HCT116 (cell line): ENCODE results near the gene LMOD3. TPM values are rescaled to one million over a fixed set of nuclear protein-coding genes. Genes with fewer than 3 reads are reported as not detected.

Experiments used
- ATAC-seq: fragments of 200-7000 bp; cut with Tn5 transposase; 2 replicates; pipeline ENCODE4 v1.9.1; 2020; ENCODE audit warnings: mild to moderate bottlenecking, moderate library complexity
- Bru-seq: library from RNA; stranded (reverse); fragments of 400-500 nt; gene quantifications from one replicate; lab custom pipeline; 2021; lab: Mats Ljungman, UMichigan
- BruChase-seq, 2 experiments: library from RNA; stranded (reverse); fragments of 400-500 nt; gene quantifications; one replicate each; lab custom pipeline; 2021; lab: Mats Ljungman, UMichigan
- BruUV-seq: library from RNA; stranded (reverse); fragments of 400-500 nt; replicated peaks from 2 replicates; lab custom pipeline; 2021; lab: Mats Ljungman, UMichigan
- CTCF ChIA-PET: fragments of 300-600 bp; sonication (Branson Sonifier 250); formaldehyde crosslinking; loops from one replicate; lab custom pipeline; 2021; ENCODE audit warnings: antibody characterized with exemption; lab: Charles Lee
- POLR2A ChIA-PET: fragments of 300-600, 350-600 bp; sonication (Branson Sonifier 250); formaldehyde crosslinking; loops from one replicate; lab custom pipeline; 2021; ENCODE audit warnings: antibody characterized with exemption; lab: Charles Lee
- RAD21 ChIA-PET, 2 experiments: fragments of 300-600 bp; sonication (Branson Sonifier 250); formaldehyde crosslinking; loops; one replicate each; lab custom pipeline; 2023; ENCODE audit warnings: low total read pairs in 2 of 2; ENCODE audit not compliant: uncharacterized antibody in 2 of 2, unreplicated experiment in 2 of 2, low non-redundant PET in 1 of 2; lab: Charles Lee
- DNase-seq: peaks from one replicate; pipeline ENCODE4 v3.0.0-alpha.2; 2010; ENCODE audit warnings: low read depth, low spot score
- H2AFZ ChIP-seq: fragments of 200-600 bp; shearing (Covaris generic), sonication (generic); 2 replicates; pipeline ENCODE4 v1.6.1; 2017; ENCODE audit warnings: low read depth, mixed run types, mixed read lengths, antibody characterized with exemption, low read length; ENCODE audit not compliant: poor library complexity, severe bottlenecking
- H3K27ac ChIP-seq: 2 replicates; pipeline ENCODE4 v1.5.1; 2012; ENCODE audit warnings: low read depth, low read length
- H3K27me3 ChIP-seq: fragments of 200-600 bp; sonication (generic); 2 replicates; pipeline ENCODE4 v1.6.1; 2016; ENCODE audit warnings: mixed run types, low read length, mixed read lengths; ENCODE audit not compliant: insufficient read depth
- H3K36me3 ChIP-seq, 2 experiments: fragments of 200-500 bp in 1 of 2; fragments of 200-600 bp in 1 of 2; sonication (Bioruptor generic) in 1 of 2; sonication (generic) in 1 of 2; 2 replicates each; pipeline versions ENCODE4 v1.5.1 to v1.6.1; 2014 to 2016; ENCODE audit warnings: low read length in 2 of 2, inconsistent platforms in 1 of 2, mixed read lengths in 1 of 2, mixed run types in 1 of 2; ENCODE audit not compliant: insufficient read depth in 2 of 2, control insufficient read depth in 1 of 2
- H3K4me1 ChIP-seq, 2 experiments: fragments of 200-600 bp in 1 of 2; sonication (generic) in 1 of 2; 2 replicates each; pipeline versions ENCODE4 v1.5.1 to v1.6.1; 2012 to 2017; ENCODE audit warnings: low read length in 2 of 2, inconsistent platforms in 1 of 2, mild to moderate bottlenecking in 1 of 2, mixed read lengths in 1 of 2, mixed run types in 1 of 2, moderate library complexity in 1 of 2; ENCODE audit not compliant: insufficient read depth in 2 of 2, control insufficient read depth in 1 of 2
- H3K4me2 ChIP-seq: fragments of 200-600 bp; sonication (generic); 2 replicates; pipeline ENCODE4 v1.6.1; 2017; ENCODE audit warnings: mixed run types, low read length, mixed read lengths
- H3K4me3 ChIP-seq, 2 experiments: fragments of 200-600 bp in 1 of 2; sonication (generic) in 1 of 2; replicated peaks in 1 of 2; 2 replicates each; pipeline ENCODE4 v1.5.1; 2011 to 2016; ENCODE audit warnings: low read length in 2 of 2, control low read depth in 1 of 2, low read depth in 1 of 2, mild to moderate bottlenecking in 1 of 2, mixed read lengths in 1 of 2, mixed run types in 1 of 2
- H3K79me2 ChIP-seq: fragments of 200-600 bp; sonication (generic); 2 replicates; pipeline ENCODE4 v1.6.1; 2017; ENCODE audit warnings: mild to moderate bottlenecking, mixed run types, low read length, moderate library complexity, mixed read lengths; ENCODE audit not compliant: insufficient read depth
- H3K9ac ChIP-seq: fragments of 200-600 bp; sonication (generic); 2 replicates; pipeline ENCODE4 v1.6.1; 2016; ENCODE audit warnings: low read length, mixed read lengths
- H3K9me2 ChIP-seq: fragments of 200-600 bp; sonication (generic), shearing (Covaris generic); 2 replicates; pipeline ENCODE4 v1.6.1; 2017; ENCODE audit warnings: mixed run types, mild to moderate bottlenecking, moderate library complexity; ENCODE audit not compliant: insufficient read depth
- H3K9me3 ChIP-seq, 2 experiments: fragments of 200-500 bp in 1 of 2; fragments of 200-600 bp in 1 of 2; sonication (Bioruptor generic) in 1 of 2; sonication (generic) in 1 of 2; 2 replicates each; pipeline ENCODE4 v1.6.1; 2014 to 2017; ENCODE audit warnings: low read length in 2 of 2, mixed read lengths in 2 of 2, inconsistent platforms in 1 of 2, low read depth in 1 of 2, mild to moderate bottlenecking in 1 of 2, mixed run types in 1 of 2, moderate library complexity in 1 of 2; ENCODE audit not compliant: control insufficient read depth in 1 of 2, insufficient read depth in 1 of 2
- H4K20me1 ChIP-seq: fragments of 200-600 bp; sonication (generic), shearing (Covaris generic); 2 replicates; pipeline ENCODE4 v1.6.1; 2017; ENCODE audit warnings: mixed run types, mild to moderate bottlenecking, moderate library complexity; ENCODE audit not compliant: insufficient read depth
- CBX3 ChIP-seq: IDR thresholded peaks from 2 replicates; pipeline ENCODE4 v1.6.1; 2012; ENCODE audit warnings: low read depth
- CEBPB ChIP-seq: IDR thresholded peaks from 2 replicates; pipeline ENCODE4 v1.6.1; 2012; ENCODE audit warnings: low read depth
- CTCF ChIP-seq, 3 experiments: fragments of 200-600 bp in 1 of 3; sonication (generic) in 1 of 3; IDR thresholded peaks in 2 of 3; conservative IDR thresholded peaks in 1 of 3; 2 replicates each; pipeline ENCODE4 v1.5.1; 2012 to 2017; ENCODE audit warnings: low read depth in 2 of 3, low read length in 2 of 3, antibody characterized with exemption in 1 of 3, borderline replicate concordance in 1 of 3, control low read depth in 1 of 3, mild to moderate bottlenecking in 1 of 3, mixed read lengths in 1 of 3, mixed run types in 1 of 3, moderate library complexity in 1 of 3; ENCODE audit not compliant: insufficient read depth in 1 of 3
- ELF1 ChIP-seq: IDR thresholded peaks from 2 replicates; pipeline ENCODE4 v1.6.1; 2012; ENCODE audit warnings: low read depth, borderline replicate concordance
- EZH2 ChIP-seq: fragments of 200-600 bp; sonication (generic); IDR thresholded peaks from 2 replicates; pipeline ENCODE4 v1.6.1; 2017; ENCODE audit warnings: antibody characterized with exemption, mixed run types
- EZH2phosphoT487 ChIP-seq: fragments of 200-600 bp; IDR thresholded peaks from 2 replicates; pipeline ENCODE4 v1.6.1; 2018; ENCODE audit warnings: antibody characterized with exemption, borderline replicate concordance
- FOSL1 ChIP-seq: IDR thresholded peaks from 2 replicates; pipeline ENCODE4 v1.6.1; 2012; ENCODE audit warnings: low read depth
- POLR2A ChIP-seq: IDR thresholded peaks from 2 replicates; pipeline ENCODE4 v1.7.0; 2011; ENCODE audit warnings: borderline replicate concordance; ENCODE audit not compliant: insufficient read depth, insufficient read length; ENCODE audit errors: extremely low read depth
- POLR2AphosphoS5 ChIP-seq: IDR thresholded peaks from 2 replicates; pipeline ENCODE4 v1.6.1; 2011; ENCODE audit warnings: mild to moderate bottlenecking, low read depth, low read length, moderate library complexity
- SIN3A ChIP-seq: IDR thresholded peaks from 2 replicates; pipeline ENCODE4 v1.6.1; 2012; ENCODE audit warnings: low read depth
- SP1 ChIP-seq: IDR thresholded peaks from 2 replicates; pipeline ENCODE4 v1.6.1; 2012; ENCODE audit warnings: low read depth
- SRF ChIP-seq: IDR thresholded peaks from 2 replicates; pipeline ENCODE4 v1.6.1; 2012; ENCODE audit warnings: low read depth
- ZBTB33 ChIP-seq: IDR thresholded peaks from 2 replicates; pipeline ENCODE4 v1.6.1; 2011; ENCODE audit warnings: mild to moderate bottlenecking, low read length, moderate library complexity; ENCODE audit not compliant: insufficient replicate concordance; ENCODE audit errors: extremely low read depth
- ZFX ChIP-seq: fragments of 450-650 bp; IDR thresholded peaks from 2 replicates; pipeline ENCODE4 v1.6.1; 2017
- intact Hi-C: fragments of 100-400 bp; cut with micrococcal nuclease; formaldehyde crosslinking; loops from 2 replicates; pipeline ENCODE4 v1.10.0; 2022
- long read RNA-seq: library from polyadenylated mRNA; unstranded; transcript quantifications from one replicate; pipeline ENCODE4 v2.0.0, GENCODE V29; 2021; ENCODE audit not compliant: unreplicated experiment
- polyA plus RNA-seq: library from polyadenylated mRNA; unstranded; fragments of >200 nt; gene quantifications from 2 replicates; pipeline ENCODE4 v1.2.1, GENCODE V29; 2012; ENCODE audit warnings: missing spikeins
- total RNA-seq: library from RNA; stranded (reverse); gene quantifications from one replicate; pipeline ENCODE4 v1.2.1, GENCODE V29; 2021; ENCODE audit not compliant: unreplicated experiment
- TF ChIP-seq, protein P1 (sequence below): IDR thresholded peaks from 2 replicates; pipeline ENCODE4 v1.6.1; 2012
- TF ChIP-seq, protein P2 (sequence below): IDR thresholded peaks from 2 replicates; pipeline ENCODE4 v1.6.1; 2012

Gene LMOD3
- total RNA-seq = not detected
- polyA plus RNA-seq = not detected in 2 replicates
- percentile 5 among the genes with signal in this experiment for Bru-seq, nascent RNA
- percentile 9 among the genes with signal in this experiment for BruChase-seq, experiment 1, labeled RNA remaining after a 6-hour chase
- BruChase-seq, experiment 2, labeled RNA remaining after a 2-hour chase = percentile 13 among the genes with signal in this experiment
- long read RNA-seq = 0 reads

- no peak for ATAC-seq
- RAD21 ChIA-PET = no interaction called here
- Histone ChIP-seq H4K20me1 (no peaks in the 10 kb centered on the region), H3K27me3 (no peaks in the 10 kb centered on the region), H2AFZ (peak within 1 kb of the TSS; percentile 87), H3K79me2 (no peaks in the 10 kb centered on the region), H3K27ac (no peak within 1 kb of the TSS), H3K9me2 (no peaks in the 10 kb centered on the region), H3K4me2 (peak within 1 kb of the TSS; percentile 27; the same call in 1 of the 2 replicates), H3K9ac (no peak within 1 kb of the TSS), H3K4me3 (no peak within 1 kb of the TSS), H3K36me3 (no peaks in the 10 kb centered on the region), H3K9me3 (no peaks in the 10 kb centered on the region), H3K4me1 (peaks cover 0 to 3% of the 10 kb centered on the region in 2 experiments; a peak in 1 of 4 replicates)
- POLR2A ChIA-PET = interaction anchor here (1.4 kb wide), 1 partner anchor 8 kb away, joined by 3 read pairs; no protein-coding TSS in a partner anchor
- no peak for DNase-seq
- TF ChIP-seq, protein P1, sequence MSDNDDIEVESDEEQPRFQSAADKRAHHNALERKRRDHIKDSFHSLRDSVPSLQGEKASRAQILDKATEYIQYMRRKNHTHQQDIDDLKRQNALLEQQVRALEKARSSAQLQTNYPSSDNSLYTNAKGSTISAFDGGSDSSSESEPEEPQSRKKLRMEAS = no peak
- no peak for TF ChIP-seq POLR2A
- no peak for TF ChIP-seq SIN3A
- no peak for TF ChIP-seq EZH2
- CTCF ChIA-PET = no interaction called here
- BruUV-seq = no TSS peak
- intact Hi-C loops = loop anchor here (5.0 kb wide), 1 partner anchor 825 kb away; no protein-coding TSS in a partner anchor
These were observed at the start of gene LMOD3 for GRCh38 chr3:69122403-69122802. Gene LMOD3 (minus strand): TSS chr3:69122595. CDS start chr3:69122386, 209 bp downstream.

DNA sequence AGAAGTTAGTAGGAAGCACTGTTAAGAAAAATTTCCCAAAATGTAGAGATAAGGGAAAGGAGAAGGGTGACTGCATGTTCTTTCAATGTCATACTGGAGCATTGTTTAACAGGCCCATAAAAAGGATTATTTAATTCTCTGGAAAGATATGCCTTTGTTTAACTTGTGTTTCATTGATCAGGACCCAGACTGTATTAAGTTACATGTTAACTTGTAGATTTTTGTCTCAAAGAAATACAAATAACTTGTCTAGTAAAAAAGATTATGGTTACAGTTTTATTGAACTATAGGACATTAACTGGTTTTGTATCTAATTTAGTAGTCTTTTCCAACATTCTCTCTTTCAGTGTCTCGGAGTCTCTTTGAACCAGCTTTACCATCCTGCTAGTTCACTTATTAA is 49.7 kb upstream of the LMOD3 start:
- Histone ChIP-seq H3K9me3 (no peaks in the 10 kb centered on the region), H3K27me3 (no peaks in the 10 kb centered on the region), H3K4me3 (no peak overlapping the region), H2AFZ (no peak overlapping the region), H3K36me3 (no peaks in the 10 kb centered on the region), H3K4me2 (no peak overlapping the region), H3K9ac (no peak overlapping the region), H3K9me2 (no peaks in the 10 kb centered on the region), H3K27ac (no peak overlapping the region), H4K20me1 (no peaks in the 10 kb centered on the region; the same call in 1 of the 2 replicates), H3K4me1 (no peaks in the 10 kb centered on the region), H3K79me2 (no peaks in the 10 kb centered on the region)
- ChIA-PET CTCF (no interaction called here), POLR2A (no interaction called here), RAD21 (no interaction called here)
- no peak for DNase-seq
- no peak for ATAC-seq
- intact Hi-C loops = no loop called here
- BruUV-seq = no TSS peak
- TF ChIP-seq CBX3 = no peak
- TF ChIP-seq POLR2A = no peak
- TF ChIP-seq POLR2AphosphoS5 = no peak
- TF ChIP-seq SRF = no peak
- TF ChIP-seq, protein P1 = no peak
- no peak for TF ChIP-seq SP1
- TF ChIP-seq, protein P2, sequence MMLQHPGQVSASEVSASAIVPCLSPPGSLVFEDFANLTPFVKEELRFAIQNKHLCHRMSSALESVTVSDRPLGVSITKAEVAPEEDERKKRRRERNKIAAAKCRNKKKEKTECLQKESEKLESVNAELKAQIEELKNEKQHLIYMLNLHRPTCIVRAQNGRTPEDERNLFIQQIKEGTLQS = no peak
- TF ChIP-seq CTCF (IDR thresholded peaks at IDR 0.05 in 2 of 3, conservative IDR thresholded peaks at IDR 0.05 in 1 of 3; ENCODE audit: borderline replicate concordance in 1 of 3, insufficient read depth in 1 of 3, low read depth in 2 of 3, low read length in 2 of 3) = no peak
- TF ChIP-seq EZH2phosphoT487 = no peak
- TF ChIP-seq ZFX = no peak
- no peak for TF ChIP-seq ELF1
- no peak for TF ChIP-seq FOSL1
- TF ChIP-seq ZBTB33 = no peak
- TF ChIP-seq CEBPB = no peak
